Suprapubic skin (tissue), 4 donors: Measurements from ENCODE around the gene ENTPD7. TPM values are rescaled to one million over a fixed set of nuclear protein-coding genes. Genes with fewer than 3 reads are reported as not detected.
"Not testable (repeated sequence)": the region's sequence is repeated elsewhere in the genome, so short reads cannot be mapped to it uniquely, and the experiment has no call there.

ENCODE experiments used
- DNase-seq, 2 donors: peaks; one replicate each; pipeline ENCODE4 v3.0.0-alpha.2; 2019; ENCODE audit warnings: low spot score in 2 of 2
- H3K27ac ChIP-seq: fragments of 200-600 bp; sonication (generic); one replicate; pipeline ENCODE4 v1.5.1; 2019
- H3K27me3 ChIP-seq: fragments of 200-600 bp; sonication (generic); one replicate; pipeline ENCODE4 v1.5.1; 2019
- H3K36me3 ChIP-seq: fragments of 200-600 bp; sonication (generic); one replicate; pipeline ENCODE4 v1.5.1; 2019
- H3K4me1 ChIP-seq: fragments of 200-600 bp; sonication (generic); one replicate; pipeline ENCODE4 v1.5.1; 2019
- H3K4me3 ChIP-seq: fragments of 200-600 bp; sonication (generic); one replicate; pipeline ENCODE4 v1.5.1; 2019; ENCODE audit warnings: mild to moderate bottlenecking
- H3K9me3 ChIP-seq: fragments of 200-600 bp; sonication (generic); one replicate; pipeline ENCODE4 v1.5.1; 2019
- EP300 ChIP-seq: sonication (generic); formaldehyde crosslinking; IDR thresholded peaks from one replicate; pipeline ENCODE4 v1.6.1; 2017; ENCODE audit warnings: antibody characterized with exemption
- POLR2A ChIP-seq, 2 donors: fragments of 450-650 bp; IDR thresholded peaks; one replicate each; pipeline ENCODE4 v1.6.1; 2017; ENCODE audit warnings: antibody characterized with exemption in 2 of 2, mild to moderate bottlenecking in 2 of 2, moderate library complexity in 2 of 2
- POLR2AphosphoS5 ChIP-seq, 3 donors: sonication (generic); formaldehyde crosslinking; IDR thresholded peaks; one replicate each; pipeline ENCODE4 v1.6.1; 2017; ENCODE audit warnings: antibody characterized with exemption in 3 of 3
- WGBS: methylation state at CpG from one replicate; pipeline ENCODE4 v1.1.5; 2018; 5-methylcytosine and 5-hydroxymethylcytosine counted together
- total RNA-seq, 4 donors: library from RNA; depleted of rRNA; stranded (reverse); fragments of >200 nt; gene quantifications; one replicate each; pipeline ENCODE4 v1.1.0, GENCODE V29; 2016
- TF ChIP-seq, protein P1 (sequence below), 2 donors: fragments of 200-600 bp in 1 of 2; fragments of 450-650 bp in 1 of 2; sonication (generic) in 1 of 2; IDR thresholded peaks; one replicate each; pipeline ENCODE4 v1.5.1; 2016 to 2019; ENCODE audit warnings: antibody characterized with exemption in 2 of 2, mild to moderate bottlenecking in 1 of 2, moderate library complexity in 1 of 2

ENTPD7 gene
- total RNA-seq, 4 donors from 2014 or later = 9.6 to 13.5 (median 10.0) TPM

- H3K27me3 ChIP-seq = no peaks in the 10 kb centered on the region
- H3K27ac ChIP-seq = no peak overlapping the region
- no peaks in the 10 kb centered on the region for H3K9me3 ChIP-seq
- TF ChIP-seq, protein P1, sequence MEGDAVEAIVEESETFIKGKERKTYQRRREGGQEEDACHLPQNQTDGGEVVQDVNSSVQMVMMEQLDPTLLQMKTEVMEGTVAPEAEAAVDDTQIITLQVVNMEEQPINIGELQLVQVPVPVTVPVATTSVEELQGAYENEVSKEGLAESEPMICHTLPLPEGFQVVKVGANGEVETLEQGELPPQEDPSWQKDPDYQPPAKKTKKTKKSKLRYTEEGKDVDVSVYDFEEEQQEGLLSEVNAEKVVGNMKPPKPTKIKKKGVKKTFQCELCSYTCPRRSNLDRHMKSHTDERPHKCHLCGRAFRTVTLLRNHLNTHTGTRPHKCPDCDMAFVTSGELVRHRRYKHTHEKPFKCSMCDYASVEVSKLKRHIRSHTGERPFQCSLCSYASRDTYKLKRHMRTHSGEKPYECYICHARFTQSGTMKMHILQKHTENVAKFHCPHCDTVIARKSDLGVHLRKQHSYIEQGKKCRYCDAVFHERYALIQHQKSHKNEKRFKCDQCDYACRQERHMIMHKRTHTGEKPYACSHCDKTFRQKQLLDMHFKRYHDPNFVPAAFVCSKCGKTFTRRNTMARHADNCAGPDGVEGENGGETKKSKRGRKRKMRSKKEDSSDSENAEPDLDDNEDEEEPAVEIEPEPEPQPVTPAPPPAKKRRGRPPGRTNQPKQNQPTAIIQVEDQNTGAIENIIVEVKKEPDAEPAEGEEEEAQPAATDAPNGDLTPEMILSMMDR (IDR thresholded peaks at IDR 0.05) = no peak
- no peak for TF ChIP-seq EP300
- TF ChIP-seq POLR2AphosphoS5 (IDR thresholded peaks at IDR 0.05) = no peak
- TF ChIP-seq POLR2A (IDR thresholded peaks at IDR 0.05) = no peak
- peaks cover 17% of the 10 kb centered on the region for H3K4me1 ChIP-seq
- DNase-seq = no peak
- no peaks in the 10 kb centered on the region for H3K36me3 ChIP-seq
- no peak overlapping the region for H3K4me3 ChIP-seq
Observed at GRCh38 chr10:99623919-99624318, 35.4 kb upstream of the ENTPD7 start.

GRCh38 chr10:99625124-99625523, 34.2 kb upstream of the ENTPD7 start:
- H3K4me1 ChIP-seq, H3K36me3 ChIP-seq, H3K9me3 ChIP-seq, H3K27ac ChIP-seq, H3K4me3 ChIP-seq, DNase-seq, H3K27me3 ChIP-seq: not testable (repeated sequence)
- WGBS = 0% methylated on average over 1 of the region's 3 CpGs

GRCh38 chr10:99628923-99629624, 30.2 kb upstream of the ENTPD7 start:
- WGBS = 48% methylated on average over 1 of the region's 1 CpG
- H3K27ac ChIP-seq = no peak overlapping the region

DNA sequence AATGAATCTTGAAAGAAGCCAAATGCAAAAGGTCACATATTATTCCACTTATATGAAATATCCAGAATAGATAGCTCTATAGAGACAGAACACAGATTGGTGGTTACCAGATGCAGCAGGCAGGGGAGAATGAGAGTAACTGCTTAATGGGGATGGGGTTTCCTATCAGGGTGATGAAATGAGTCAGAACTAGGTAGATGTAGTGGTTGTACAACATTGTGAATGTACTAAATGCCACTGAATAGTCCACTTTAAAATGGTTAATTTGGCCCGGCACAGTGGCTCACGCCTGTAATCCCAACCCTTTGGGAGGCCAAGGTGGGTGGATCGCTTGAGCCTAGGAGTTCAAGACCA, 29.7 kb upstream of the ENTPD7 start:
- H3K27ac ChIP-seq = no peak overlapping the region
- no peaks in the 10 kb centered on the region for H3K9me3 ChIP-seq
- DNase-seq = no peak
- TF ChIP-seq POLR2AphosphoS5 (IDR thresholded peaks at IDR 0.05) = no peak
- TF ChIP-seq EP300 = no peak
- TF ChIP-seq, protein P1 (IDR thresholded peaks at IDR 0.05) = no peak
- TF ChIP-seq POLR2A (IDR thresholded peaks at IDR 0.05) = no peak
- H3K4me1 ChIP-seq = peaks cover 3% of the 10 kb centered on the region
- H3K27me3 ChIP-seq = no peaks in the 10 kb centered on the region
- no peaks in the 10 kb centered on the region for H3K36me3 ChIP-seq
- H3K4me3 ChIP-seq = no peak overlapping the region
- 56% methylated on average over 3 of the region's 3 CpGs for WGBS

More at GRCh38 chr10:99628923-99629624, 30.2 kb upstream of the ENTPD7 start:
- Histone ChIP-seq H3K4me1 (peaks cover 3% of the 10 kb centered on the region), H3K4me3 (no peak overlapping the region), H3K27me3 (no peaks in the 10 kb centered on the region), H3K9me3 (no peaks in the 10 kb centered on the region), H3K36me3 (no peaks in the 10 kb centered on the region)
- TF ChIP-seq, protein P1 (IDR thresholded peaks at IDR 0.05) = no peak
- TF ChIP-seq POLR2A (IDR thresholded peaks at IDR 0.05) (no peak), POLR2AphosphoS5 (IDR thresholded peaks at IDR 0.05) (no peak), EP300 (no peak)
- DNase-seq = no peak

GRCh38 chr10:99630433-99630832, 28.9 kb upstream of the ENTPD7 start:
- TF ChIP-seq POLR2A (IDR thresholded peaks at IDR 0.05) = no peak
- TF ChIP-seq POLR2AphosphoS5 (IDR thresholded peaks at IDR 0.05) = peak in 1 of 3 donors; percentile 31
- TF ChIP-seq, protein P1 (IDR thresholded peaks at IDR 0.05) = peak in 1 of 2 donors; percentile 23
- H3K4me3 ChIP-seq = no peak overlapping the region
- no peaks in the 10 kb centered on the region for H3K36me3 ChIP-seq
- H3K9me3 ChIP-seq = no peaks in the 10 kb centered on the region
- H3K27ac ChIP-seq = no peak overlapping the region
- DNase-seq = no peak
- no peaks in the 10 kb centered on the region for H3K27me3 ChIP-seq
- H3K4me1 ChIP-seq = peaks cover 3% of the 10 kb centered on the region
- 7% methylated on average over 2 of the region's 2 CpGs for WGBS

DNA sequence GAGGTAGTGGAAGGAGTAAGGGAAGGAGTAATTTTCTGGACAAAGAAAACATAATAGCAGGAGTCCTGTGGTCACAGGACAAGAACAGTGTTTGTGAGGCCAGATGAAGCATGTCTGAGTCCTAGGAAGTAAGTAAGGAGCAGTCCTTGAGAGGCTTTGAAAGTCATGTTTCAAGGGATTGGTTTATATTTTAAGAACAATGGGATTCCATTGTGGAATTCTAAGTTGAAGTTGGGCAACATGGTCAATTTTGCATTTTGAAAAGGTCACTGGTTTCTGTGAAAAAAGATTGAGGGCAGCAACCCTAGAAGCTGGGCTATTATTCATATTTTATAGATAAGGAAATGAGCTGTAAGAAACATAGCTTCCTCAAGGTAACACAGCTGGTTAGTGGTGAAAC, 28.3 kb upstream of the ENTPD7 start:
- no peaks in the 10 kb centered on the region for H3K27me3 ChIP-seq
- TF ChIP-seq POLR2AphosphoS5 (IDR thresholded peaks at IDR 0.05) = no peak
- TF ChIP-seq, protein P1 (IDR thresholded peaks at IDR 0.05) = no peak
- no peak for TF ChIP-seq EP300
- no peak for TF ChIP-seq POLR2A (IDR thresholded peaks at IDR 0.05)
- H3K27ac ChIP-seq = no peak overlapping the region
- peaks cover 3% of the 10 kb centered on the region for H3K4me1 ChIP-seq
- H3K9me3 ChIP-seq = no peaks in the 10 kb centered on the region
- H3K36me3 ChIP-seq = no peaks in the 10 kb centered on the region
- no peak for DNase-seq
- H3K4me3 ChIP-seq = no peak overlapping the region
